PC-3 (cell line): ENCODE measurements around the gene RAMAC.

Source experiments
- CTCF ChIP-seq: fragments of 300-600 bp; sonication (generic); conservative IDR thresholded peaks from 2 replicates; pipeline ENCODE4 v1.5.1; 2017; ENCODE audit warnings: antibody characterized with exemption, low read depth, mild to moderate bottlenecking, low read length
- EZH2 ChIP-seq: fragments of 300-600 bp; sonication (generic); IDR thresholded peaks from one replicate; pipeline ENCODE4 v1.6.1; 2017; ENCODE audit warnings: antibody characterized with exemption, mild to moderate bottlenecking, low read length; ENCODE audit not compliant: unreplicated experiment
- EZH2phosphoT487 ChIP-seq: fragments of 300-600 bp; sonication (generic); IDR thresholded peaks from 2 replicates; pipeline ENCODE4 v1.6.1; 2018; ENCODE audit warnings: mild to moderate bottlenecking, antibody characterized with exemption, low read length, borderline replicate concordance

- TF ChIP-seq CTCF (no peak), EZH2 (no peak), EZH2phosphoT487 (no peak)
These were observed 26.6 kb downstream of the RAMAC start for GRCh38 chr15:83012636-83013035.
